Measurements from ENCODE around the gene A4GALT.
A peak's percentile ranks its signal among the peaks of the same experiment; 100 is the strongest.

The A4GALT gene

GRCh38 chr22:42693055-42693762 lies 27.5 kb downstream of the A4GALT start:
- ATAC-seq (ENCODE audit: low read depth), result no peak
- peaks cover 5% of the 10 kb centered on the region; the same call in 1 of the 2 replicates for H3K36me3 ChIP-seq (ENCODE audit: low read depth)

GRCh38 chr22:42692239-42693054 lies 28.2 kb downstream of the A4GALT start:
- peak; percentile 8 for TF ChIP-seq CTCF (IDR thresholded peaks at IDR 0.05; ENCODE audit: poor library complexity, severe bottlenecking)
- peaks cover 5% of the 10 kb centered on the region; the same call in 1 of the 2 replicates for H3K36me3 ChIP-seq (ENCODE audit: low read depth)
- no peak for ATAC-seq (ENCODE audit: low read depth)
- no peak overlapping the region for H3K4me3 ChIP-seq (ENCODE audit: severe bottlenecking)
- H3K27me3 ChIP-seq (ENCODE audit: insufficient read depth, poor library complexity, severe bottlenecking), result no peaks in the 10 kb centered on the region
- DNase-seq (ENCODE audit: low spot score), result no peak
- H3K9me3 ChIP-seq (ENCODE audit: severe bottlenecking), result no peaks in the 10 kb centered on the region
- H3K4me1 ChIP-seq (ENCODE audit: insufficient read depth, poor library complexity, severe bottlenecking), result peaks cover 26% of the 10 kb centered on the region
- no peak overlapping the region for H3K27ac ChIP-seq (ENCODE audit: poor library complexity, severe bottlenecking)

More at GRCh38 chr22:42693055-42693762, 27.5 kb downstream of the A4GALT start:
- H3K4me3 ChIP-seq (ENCODE audit: severe bottlenecking), result no peak overlapping the region
- H3K27ac ChIP-seq (ENCODE audit: poor library complexity, severe bottlenecking), result no peak overlapping the region
- no peaks in the 10 kb centered on the region for H3K27me3 ChIP-seq (ENCODE audit: insufficient read depth, poor library complexity, severe bottlenecking)
- peaks cover 25% of the 10 kb centered on the region for H3K4me1 ChIP-seq (ENCODE audit: insufficient read depth, poor library complexity, severe bottlenecking)
- no peak for DNase-seq (ENCODE audit: low spot score)
- H3K9me3 ChIP-seq (ENCODE audit: severe bottlenecking), result no peaks in the 10 kb centered on the region
- no peak for TF ChIP-seq CTCF (IDR thresholded peaks at IDR 0.05; ENCODE audit: poor library complexity, severe bottlenecking)

- no peak for ATAC-seq (ENCODE audit: low read depth)
- Histone ChIP-seq H3K4me3 (ENCODE audit: severe bottlenecking) (no peak overlapping the region), H3K9me3 (ENCODE audit: severe bottlenecking) (no peaks in the 10 kb centered on the region), H3K27me3 (ENCODE audit: insufficient read depth, poor library complexity, severe bottlenecking) (no peaks in the 10 kb centered on the region), H3K36me3 (ENCODE audit: low read depth) (peaks cover 5% of the 10 kb centered on the region; the same call in 1 of the 2 replicates), H3K27ac (ENCODE audit: poor library complexity, severe bottlenecking) (no peak overlapping the region), H3K4me1 (ENCODE audit: insufficient read depth, poor library complexity, severe bottlenecking) (peaks cover 33% of the 10 kb centered on the region)
- TF ChIP-seq CTCF (IDR thresholded peaks at IDR 0.05; ENCODE audit: poor library complexity, severe bottlenecking), result no peak
- DNase-seq (ENCODE audit: low spot score), result no peak
Observed at GRCh38 chr22:42691440-42691839, 29.2 kb downstream of the A4GALT start.

- ATAC-seq (ENCODE audit: low read depth) (peak; percentile 88), DNase-seq (ENCODE audit: low spot score) (peak; percentile 89)
- H3K27ac ChIP-seq (ENCODE audit: poor library complexity, severe bottlenecking), result peak overlapping the region; percentile 89
- H3K4me3 ChIP-seq (ENCODE audit: severe bottlenecking), result no peak overlapping the region
- no peak for TF ChIP-seq CTCF (IDR thresholded peaks at IDR 0.05; ENCODE audit: poor library complexity, severe bottlenecking)
- H3K4me1 ChIP-seq (ENCODE audit: insufficient read depth, poor library complexity, severe bottlenecking), result peaks cover 39% of the 10 kb centered on the region
- no peaks in the 10 kb centered on the region for H3K27me3 ChIP-seq (ENCODE audit: insufficient read depth, poor library complexity, severe bottlenecking)
- no peaks in the 10 kb centered on the region for H3K9me3 ChIP-seq (ENCODE audit: severe bottlenecking)
- H3K36me3 ChIP-seq (ENCODE audit: low read depth), result peaks cover 5% of the 10 kb centered on the region; the same call in 1 of the 2 replicates
Observed at GRCh38 chr22:42688241-42689211, 32.1 kb downstream of the A4GALT start.
